Mesenteric fat pad (tissue), 1 donor: ENCODE results near the gene KIF26A. TPM values are rescaled to one million over a fixed set of nuclear protein-coding genes. Genes with fewer than 3 reads are reported as not detected.

Experiments used
- DNase-seq: peaks from one replicate; pipeline ENCODE4 v3.0.0-alpha.2; 2020; ENCODE audit warnings: low spot score
- total RNA-seq: library from RNA; stranded (reverse); fragmentation: NEBNext Ultra II Directional; extraction: Animal tissue kit (Norgen Biotek cat#: 25700); gene quantifications from one replicate; pipeline ENCODE4 v1.2.1, GENCODE V29; 2021
- donor health status: DM: yes; HTN: yes; CAD: no.

The KIF26A gene
- total RNA-seq, 1 donor from 2014 or later: 3.2 TPM

DNA sequence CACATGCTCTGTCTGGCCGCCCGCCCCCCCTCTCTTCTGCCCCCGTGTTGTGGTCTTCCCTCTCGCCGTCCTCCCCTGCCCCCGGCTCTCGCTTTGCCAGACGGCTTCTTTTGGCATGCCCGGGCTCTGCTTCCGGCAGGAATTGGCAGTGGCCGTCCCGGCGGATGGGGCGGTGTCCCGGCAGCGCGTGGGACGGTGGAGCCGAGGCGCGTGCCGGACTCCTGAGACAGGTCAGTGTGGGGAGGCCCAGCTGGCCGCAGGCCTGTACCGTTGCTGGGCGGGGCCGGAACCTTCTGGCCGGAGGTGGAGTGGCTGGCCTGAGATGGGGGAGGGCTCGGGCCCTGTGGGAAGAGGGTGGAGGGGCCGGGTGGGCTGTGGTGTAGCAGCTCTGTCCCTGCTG, 17.1 kb downstream of the KIF26A start:
- DNase-seq: no peak

GRCh38 chr14:104156142-104156541, 17.8 kb downstream of the KIF26A start:
- no peak for DNase-seq

GRCh38 chr14:104157016-104157928, 18.9 kb downstream of the KIF26A start:
- DNase-seq: no peak

DNA sequence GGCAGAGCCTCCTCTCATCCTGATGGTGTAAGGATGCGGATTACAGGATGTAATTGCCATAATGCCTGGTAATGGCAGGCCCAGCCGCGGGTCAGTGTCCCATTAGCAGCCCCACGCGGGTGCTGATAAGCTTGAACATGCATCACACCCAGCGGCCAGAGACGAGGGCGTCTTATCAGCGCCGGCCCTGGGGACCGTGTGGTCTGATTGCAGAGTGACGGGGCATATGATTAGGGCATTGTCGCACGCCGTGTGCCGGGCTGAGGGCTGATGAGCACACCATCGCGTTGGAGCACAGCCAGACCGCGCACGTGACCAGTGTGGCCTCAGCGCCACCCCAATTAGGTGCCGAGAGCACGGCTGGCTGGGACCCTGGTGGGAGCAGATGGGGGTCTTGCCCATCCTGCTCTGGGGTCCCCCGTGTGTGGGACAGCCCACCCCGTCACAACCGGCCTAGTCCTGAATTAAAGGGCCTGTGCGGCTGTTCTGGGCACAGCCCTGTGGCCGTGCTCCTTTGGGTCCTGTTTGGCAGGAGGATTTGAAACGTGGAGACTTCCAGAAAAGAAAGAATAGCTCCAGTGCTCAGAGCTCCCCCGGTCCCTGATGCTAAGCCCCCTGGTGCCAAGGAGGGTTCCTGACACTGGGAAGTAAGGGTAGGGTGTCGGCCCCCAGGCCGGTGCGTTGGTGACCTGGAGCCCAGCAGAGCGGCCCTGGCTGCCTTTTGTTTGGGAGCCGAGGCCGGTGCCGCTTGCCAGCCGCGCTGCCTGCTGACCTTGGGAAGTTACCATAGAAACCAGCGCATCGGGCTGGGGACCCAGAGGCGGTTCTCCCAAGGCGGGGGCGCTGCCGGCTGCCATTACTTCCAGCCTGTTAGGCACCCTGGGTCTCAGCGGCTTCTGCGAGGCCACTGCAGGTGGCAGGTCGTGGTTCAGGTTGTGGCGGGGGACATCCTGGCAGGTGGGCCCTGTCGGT, 20.7 kb downstream of the KIF26A start:
- no peak for DNase-seq

- DNase-seq: no peak
Measured at GRCh38 chr14:104159990-104160389, 21.6 kb downstream of the KIF26A start.

- no peak for DNase-seq
Measured at GRCh38 chr14:104161602-104162367, 23.4 kb downstream of the KIF26A start.

DNA sequence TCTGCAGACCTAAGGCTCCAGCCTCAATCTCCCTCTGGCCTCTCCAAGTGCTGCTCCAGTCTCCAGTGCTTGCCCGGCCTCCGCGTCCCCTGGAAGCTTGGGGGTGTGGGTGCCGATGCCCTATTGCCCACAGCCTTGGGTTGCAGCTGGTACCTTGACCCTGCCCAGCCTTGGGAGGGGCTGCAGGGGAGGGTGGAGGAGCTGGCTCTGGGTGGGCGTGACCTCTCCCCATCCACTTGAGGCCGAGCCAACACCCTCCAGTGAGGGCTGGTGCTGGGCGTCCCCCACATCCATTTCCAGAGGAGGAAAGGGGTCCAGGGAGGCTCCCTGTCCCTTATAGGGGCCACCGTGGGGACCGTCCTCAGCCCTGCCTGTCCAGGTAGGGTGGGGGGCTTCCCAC, 24.1 kb downstream of the KIF26A start:
- no peak for DNase-seq

DNA sequence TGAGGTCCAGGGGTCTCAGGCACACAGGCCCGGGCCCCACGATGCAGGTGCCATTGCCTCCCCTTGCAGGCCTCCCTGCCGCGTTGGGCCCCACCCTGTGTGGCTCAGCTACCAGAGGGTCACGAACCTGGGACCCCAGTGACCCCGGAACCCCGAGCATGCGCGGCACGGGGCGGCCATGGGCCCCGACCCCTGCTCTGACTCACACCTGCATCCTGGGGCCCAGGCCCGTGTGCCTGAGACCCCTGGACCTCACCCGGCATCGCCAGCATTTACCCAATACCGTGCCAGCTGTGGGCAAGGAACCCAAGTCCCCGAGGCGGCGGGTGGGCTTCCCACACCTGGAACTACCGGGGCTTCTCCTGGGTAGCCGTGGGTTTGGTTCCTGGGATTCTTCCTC, 25.2 kb downstream of the KIF26A start:
- DNase-seq: no peak

DNA sequence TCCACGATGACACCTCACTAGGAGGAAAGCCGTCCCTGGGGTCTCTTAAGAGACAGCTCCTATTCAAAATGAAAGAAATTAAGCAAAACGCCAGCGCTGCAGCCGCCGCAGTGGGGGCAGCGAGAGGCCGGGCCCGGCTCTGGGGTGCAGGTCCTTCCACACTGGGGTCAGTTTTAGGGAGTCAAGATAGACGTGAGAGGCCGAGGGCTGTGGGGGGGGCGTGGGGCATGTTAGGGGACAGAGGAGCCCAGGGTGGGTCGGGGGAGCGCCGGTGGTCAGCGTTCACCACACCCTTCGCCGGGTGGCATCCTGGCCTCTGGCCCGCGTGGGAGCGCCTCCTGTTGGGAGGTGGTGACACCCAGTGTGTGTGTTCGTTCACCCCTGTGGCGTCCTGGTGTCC, 25.7 kb downstream of the KIF26A start:
- DNase-seq: no peak

GRCh38 chr14:104164512-104164911, 26.1 kb downstream of the KIF26A start:
- no peak for DNase-seq

- DNase-seq: no peak
Measured at GRCh38 chr14:104166698-104167097, 28.3 kb downstream of the KIF26A start.

DNA sequence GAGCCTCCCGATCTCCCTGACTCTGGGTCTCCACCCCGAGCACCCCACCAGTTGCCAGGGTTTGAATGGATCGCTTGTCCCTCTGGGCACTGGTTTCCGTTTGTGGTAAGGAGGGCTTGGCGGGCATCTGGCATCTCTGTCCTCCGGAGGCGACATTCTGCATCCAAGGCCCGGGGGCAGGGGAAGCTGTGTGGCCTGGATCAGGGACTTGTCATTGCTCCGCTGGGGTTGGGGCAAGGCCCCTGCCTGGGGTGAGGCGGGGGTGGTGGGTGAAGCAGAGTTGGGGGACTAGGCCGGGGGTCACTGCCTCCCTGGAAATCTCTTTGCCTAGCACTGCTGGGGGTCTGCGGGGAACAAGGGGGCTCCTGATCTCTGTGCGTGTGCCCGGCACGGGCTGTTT, 30.2 kb downstream of the KIF26A start:
- no peak for DNase-seq

DNA sequence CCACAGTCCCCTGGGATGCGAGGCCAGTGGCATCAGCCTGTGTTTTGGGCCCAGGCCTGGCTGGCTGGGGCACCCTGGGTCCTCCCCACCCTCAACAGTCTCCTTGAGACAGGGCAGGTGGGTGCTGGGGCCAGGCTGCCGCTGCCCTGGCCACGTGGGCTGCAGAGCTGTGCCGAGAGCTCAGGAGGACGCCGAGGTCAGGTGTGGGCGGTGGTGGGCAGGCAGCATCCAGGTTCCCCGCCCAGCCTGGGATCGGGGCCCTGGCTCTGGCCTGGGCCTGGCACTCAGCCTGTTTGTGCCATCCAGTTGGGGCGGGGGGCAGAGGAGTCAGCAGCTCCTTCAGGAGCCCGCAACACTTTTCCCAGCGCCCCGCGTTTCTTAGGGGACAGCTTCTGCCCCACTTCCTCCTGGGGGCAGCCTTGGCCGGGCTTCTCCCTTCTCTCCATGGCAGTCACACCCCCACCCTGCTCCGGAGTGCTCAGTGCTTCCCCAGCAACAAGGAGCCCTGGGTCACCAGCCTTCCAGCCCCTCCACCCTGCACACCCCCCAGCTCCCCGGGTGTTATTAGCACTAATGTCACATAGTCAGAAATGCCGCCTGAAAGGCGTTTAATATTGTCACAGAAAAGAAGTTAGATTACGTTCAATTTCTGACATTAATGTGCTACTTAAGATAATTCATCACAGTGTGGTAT, 30.8 kb downstream of the KIF26A start:
- no peak for DNase-seq

GRCh38 chr14:104169699-104170479, 31.5 kb downstream of the KIF26A start:
- DNase-seq: no peak

DNA sequence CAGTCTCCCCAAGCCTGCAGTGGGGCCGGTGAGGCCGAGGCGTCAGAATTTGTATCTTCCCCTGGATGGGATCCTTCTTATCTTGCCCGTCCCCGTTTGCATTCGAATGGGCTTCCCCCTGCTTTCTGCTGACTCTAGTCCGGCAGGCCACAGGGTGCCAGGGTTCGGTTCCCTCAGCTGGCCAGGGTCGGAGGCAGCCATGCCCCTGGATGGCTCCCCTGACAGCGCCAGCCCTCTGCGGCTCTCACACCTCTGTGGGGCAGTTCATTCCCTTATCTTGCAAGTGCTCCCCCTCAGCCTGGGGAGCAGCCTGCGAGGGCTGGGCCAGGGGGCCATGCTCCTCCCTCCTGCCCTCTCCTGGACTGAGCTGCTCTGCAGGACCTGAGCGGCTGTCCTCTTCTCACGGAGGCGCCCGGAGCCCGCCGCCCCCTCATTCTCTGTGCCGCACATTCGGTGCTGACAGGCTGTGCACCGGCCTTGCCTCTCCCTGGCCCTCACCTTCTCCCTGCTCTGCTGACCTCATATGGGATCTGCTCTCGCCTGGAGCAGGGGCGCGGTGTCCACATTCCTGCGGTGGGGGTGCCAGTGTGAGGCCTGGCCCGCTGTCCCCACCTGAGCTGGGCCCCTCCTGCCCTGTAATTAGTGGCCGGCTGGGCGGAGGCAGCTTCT, 32.8 kb downstream of the KIF26A start:
- DNase-seq: no peak

DNA sequence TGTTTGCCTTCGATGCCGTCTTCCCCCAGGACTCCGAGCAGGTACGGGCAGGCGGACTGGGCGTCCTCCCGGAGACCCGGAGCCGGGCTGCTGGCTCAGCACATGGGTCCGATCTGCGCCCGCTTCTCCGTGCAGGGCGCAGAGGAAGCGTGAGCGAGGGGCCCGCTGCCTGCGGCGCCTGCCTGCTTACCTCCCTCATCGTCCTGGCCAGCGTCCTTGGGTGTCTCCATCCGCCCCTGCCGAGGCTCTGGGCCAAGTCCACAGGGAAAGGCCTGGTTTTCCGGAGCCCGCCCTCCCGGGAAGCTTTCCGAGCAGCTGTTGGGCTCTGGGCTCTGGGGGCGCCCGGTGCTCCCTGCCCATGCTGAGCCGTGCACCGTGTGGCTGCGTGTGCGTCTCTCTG, 33.5 kb downstream of the KIF26A start:
- DNase-seq: no peak

- DNase-seq: no peak
Measured at GRCh38 chr14:104172349-104172748, 34.0 kb downstream of the KIF26A start.

- no peak for DNase-seq
Measured at GRCh38 chr14:104172880-104173279, 34.5 kb downstream of the KIF26A start.

- no peak for DNase-seq
Measured at GRCh38 chr14:104174051-104174450, 35.7 kb downstream of the KIF26A start.
